Hematopoietic multipotent progenitor cell treated with erythropoietin and hydrocortisone succinate and interleukin-3 and kit ligand, for 8 days (in vitro differentiated cells): Measurements from ENCODE around the gene VAMP4.
"Not testable (repeated sequence)": the region's sequence is repeated elsewhere in the genome, so short reads cannot be mapped to it uniquely, and the experiment has no call there.

ENCODE experiments used
- DNase-seq: peaks from one replicate; pipeline ENCODE4 v3.0.0-alpha.2; 2015

Gene VAMP4

DNA sequence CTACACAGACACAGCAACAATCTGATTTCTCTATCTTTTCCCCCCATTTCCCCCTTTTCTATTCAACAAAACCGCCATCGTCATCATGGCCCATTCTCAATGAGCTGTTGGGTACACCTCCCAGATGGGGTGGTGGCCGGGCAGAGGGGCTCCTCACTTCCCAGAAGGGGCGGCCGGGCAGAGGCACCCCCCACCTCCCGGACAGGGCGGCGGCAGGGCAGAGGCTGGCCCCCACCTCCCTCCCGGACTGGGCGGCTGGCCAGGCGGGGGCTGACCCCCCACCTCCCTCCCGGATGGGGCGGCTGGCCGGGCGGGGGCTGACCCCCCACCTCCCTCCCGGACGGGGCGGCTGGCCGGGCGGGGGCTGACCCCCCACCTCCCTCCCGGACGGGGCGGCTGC is 48.3 kb downstream of the VAMP4 start:
- DNase-seq = not testable (repeated sequence)

DNA sequence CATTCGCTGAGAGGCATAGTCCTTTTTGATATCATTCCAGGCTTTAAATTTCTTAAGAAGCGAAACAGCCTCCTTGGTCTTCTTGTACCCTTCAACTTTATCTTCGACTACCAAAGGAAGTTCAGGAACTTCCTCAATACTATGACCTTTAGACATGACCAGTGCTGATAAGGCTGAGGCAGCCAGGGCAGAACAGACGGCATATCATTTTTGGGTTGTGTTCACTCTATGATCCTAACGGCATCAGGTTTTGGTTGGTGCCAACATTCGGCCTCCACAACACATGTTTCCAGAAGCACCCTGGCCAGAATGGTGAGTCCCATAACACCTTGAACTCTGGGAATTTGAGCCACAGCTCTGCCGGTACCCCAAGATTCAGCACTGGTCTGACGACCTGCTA is 58.0 kb downstream of the VAMP4 start:
- peak; percentile 95 for DNase-seq

DNA sequence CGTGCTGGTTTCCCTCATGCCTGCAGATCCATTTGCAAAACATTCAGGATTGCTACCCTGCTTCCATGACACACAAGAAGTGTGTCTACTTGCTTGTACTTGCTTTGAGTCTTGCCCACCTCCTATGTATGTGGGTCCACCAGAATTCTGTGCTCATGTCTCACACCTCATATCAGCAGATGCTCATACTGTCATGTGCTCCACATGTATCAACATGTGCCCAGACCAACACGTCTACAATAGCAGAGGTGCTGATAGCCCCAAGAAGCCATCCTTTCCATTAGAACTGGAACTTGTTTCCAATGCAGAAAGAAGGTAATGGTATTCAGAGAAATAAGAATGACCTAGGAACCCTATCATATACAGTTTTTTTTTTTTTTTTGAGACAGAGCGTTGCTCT is 61.5 kb downstream of the VAMP4 start:
- no peak for DNase-seq

DNA sequence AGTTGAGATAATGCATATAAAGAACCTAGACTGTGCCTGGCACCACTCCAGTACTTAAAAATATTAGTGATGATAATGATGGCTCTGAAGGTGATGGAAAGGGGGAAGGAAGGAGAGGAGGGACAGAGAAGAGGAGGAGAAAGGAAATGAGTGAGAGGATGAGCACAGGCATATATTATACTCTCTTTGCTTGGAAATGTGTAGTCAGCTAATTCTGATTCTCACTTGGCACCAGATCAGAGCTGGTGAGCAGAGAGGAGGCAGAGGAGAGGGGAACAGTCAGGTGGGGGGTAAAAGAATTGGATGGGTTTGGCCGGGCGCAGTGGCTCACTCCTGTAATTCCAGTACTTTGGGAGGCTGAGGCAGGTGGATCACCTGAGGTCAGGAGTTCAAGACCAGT is 65.0 kb downstream of the VAMP4 start:
- DNase-seq = no peak

DNA sequence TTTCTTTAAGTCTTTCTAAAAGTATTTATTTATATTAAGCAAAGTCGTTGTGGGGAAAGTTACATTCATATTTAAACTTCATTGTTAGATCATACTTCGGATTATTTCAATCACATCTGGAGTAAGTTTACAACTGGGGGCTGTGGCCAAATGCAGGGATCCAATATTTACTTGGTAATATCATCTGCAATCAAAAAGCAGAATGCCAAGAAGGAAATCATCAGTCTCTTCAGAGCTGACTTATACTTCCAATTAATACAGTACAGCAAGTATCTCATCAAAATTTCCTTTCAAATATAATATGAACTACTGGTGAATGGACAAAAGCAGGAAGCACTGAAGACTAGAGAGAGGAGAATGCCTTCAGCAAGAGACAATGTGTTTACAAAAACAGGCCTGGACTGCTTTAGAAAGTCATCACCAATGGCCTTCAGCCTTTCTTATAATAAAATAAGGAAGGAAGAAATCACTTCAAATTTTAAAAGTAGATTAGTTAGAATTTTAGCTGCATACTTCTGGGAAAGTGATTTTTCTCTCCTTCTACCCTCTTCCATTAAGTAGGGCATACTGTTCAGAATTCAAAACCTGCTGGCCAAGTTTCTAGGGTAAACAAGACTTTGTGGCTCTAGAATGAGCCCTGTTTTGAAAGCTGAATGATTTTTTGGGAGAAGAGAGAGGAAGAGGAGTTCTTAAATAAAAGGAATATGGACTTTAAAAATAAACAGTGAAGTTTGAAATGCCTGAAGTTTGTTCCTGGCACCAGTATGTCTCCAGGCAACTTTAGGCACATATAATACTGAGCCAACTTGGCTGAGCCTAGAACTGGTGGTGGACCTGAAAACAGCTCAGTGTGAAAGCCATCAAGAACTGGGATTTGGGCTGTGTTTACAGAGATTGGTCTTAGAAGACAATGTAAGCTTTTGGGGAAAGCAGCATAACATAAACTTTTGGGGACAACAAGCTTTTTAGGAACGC is 67.1 kb downstream of the VAMP4 start:
- DNase-seq = no peak

DNA sequence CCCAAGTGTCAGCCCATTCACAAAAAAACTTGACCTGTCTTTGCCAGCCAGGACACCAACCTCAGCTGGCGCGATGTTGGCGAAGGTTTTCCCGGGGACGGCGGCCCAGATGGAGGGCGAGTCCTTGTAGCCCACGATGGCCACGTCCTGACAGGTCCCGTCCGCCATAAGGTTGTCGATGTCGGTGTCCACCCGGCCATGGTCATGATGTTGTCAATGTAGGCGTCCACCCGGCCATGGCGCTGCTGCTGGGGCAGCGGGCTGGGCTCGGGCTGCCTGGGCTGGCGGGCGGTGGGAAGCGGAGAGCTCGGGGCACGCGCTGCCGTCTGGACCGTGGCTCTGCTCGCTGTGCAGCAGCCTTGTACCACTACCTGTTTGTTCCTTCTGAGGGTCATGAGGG is 71.1 kb downstream of the VAMP4 start:
- DNase-seq = no peak

DNA sequence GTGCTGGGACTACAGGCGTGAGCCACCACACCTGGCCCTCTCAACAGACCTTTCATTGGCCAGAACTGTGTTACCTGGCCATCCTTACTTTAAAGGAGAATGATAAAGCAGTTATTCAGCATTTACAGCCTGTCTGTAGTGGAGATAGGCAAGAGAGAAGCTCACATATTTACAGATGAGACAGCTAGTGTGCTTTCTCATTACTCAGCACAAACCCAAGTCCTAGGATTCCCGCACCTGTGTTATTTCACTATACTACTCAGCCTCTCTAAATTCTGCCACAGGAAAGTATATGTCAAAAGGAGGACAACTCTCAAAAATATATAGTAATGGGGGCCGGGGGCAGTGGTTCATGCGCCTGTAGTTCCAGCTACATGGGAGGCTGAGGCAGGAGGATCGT is 73.5 kb downstream of the VAMP4 start:
- no peak for DNase-seq

DNA sequence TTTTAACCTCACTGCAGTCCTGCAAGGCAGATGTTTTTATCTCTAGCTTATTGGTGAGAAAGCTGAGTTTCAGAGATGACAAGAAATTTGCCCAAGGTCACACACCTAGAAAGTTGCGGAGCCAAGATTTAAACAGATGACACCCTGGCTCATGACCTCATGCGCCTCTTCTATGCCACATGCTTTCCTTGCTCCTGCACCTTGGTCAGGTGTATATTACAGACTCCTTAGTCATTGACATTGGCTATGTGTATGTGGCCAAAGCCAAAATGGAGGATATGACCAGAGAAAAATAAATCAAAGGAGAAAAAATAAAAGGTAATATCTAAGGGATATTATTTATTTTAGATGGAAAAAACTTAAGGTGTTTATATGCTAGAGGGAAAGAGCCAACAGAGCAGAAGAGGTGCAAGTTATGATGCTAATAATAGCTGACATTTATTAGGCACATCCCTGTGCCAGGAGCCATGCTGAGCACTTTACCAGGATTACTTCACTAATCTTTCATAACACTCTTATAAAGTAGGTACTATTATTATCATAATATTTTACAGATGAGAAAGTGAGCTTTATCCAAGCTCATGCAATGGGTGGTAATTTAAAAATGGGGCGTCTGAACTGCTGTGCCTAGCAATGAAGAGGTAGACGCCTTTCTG is 75.6 kb downstream of the VAMP4 start:
- DNase-seq = no peak

DNA sequence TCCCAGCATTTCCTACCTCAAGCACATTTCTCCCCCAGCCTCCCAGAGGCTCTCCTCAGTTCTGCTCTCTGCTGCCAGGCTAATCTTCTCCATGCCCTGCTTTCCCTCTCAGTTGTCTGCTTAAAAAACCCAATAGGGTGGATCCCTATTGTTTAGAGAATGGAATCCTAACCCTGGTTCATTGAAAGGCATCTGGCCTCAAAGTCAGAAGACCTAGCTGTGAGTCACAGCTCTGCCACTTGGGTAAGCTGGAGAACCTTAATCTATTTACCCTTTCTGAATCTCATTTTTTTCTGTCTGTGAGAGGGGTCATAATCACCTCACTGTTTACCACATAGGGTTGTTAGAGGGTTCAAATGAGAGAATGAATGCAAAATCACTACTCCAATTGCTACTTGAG is 76.9 kb downstream of the VAMP4 start:
- DNase-seq = no peak

DNA sequence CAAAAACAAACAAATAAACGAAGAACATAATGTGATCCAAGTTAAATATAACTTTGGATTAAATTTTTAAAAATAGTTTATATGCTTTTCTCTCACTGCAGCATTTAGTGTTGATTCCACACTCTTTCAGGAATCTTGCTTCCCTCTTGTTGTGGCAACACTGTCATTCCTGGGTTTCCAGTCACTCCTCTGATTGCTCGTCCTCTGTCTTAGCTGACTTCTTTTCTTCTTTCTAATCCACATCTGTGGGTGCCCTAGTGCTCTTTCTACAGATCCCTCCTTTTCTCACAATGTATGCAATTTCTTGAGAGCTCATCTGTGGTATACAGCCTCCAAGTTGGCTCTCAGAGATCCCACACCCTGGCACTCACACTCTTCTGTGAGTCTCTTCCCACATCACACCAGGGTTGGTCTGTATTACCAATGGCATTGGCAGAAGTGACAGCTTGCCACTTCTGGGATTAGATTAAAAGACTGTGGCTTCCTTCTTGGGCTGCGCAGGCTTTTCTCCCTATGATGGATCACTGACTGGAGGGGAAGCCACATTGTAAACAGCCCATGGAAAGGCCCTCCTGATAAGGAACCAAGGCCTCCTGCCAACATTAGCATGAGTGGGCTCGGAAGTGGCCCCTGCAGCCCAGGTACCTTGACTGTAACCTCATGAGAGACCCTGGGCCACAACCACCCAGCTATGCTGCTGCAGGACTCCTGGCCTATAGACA is 77.8 kb downstream of the VAMP4 start:
- no peak for DNase-seq

DNA sequence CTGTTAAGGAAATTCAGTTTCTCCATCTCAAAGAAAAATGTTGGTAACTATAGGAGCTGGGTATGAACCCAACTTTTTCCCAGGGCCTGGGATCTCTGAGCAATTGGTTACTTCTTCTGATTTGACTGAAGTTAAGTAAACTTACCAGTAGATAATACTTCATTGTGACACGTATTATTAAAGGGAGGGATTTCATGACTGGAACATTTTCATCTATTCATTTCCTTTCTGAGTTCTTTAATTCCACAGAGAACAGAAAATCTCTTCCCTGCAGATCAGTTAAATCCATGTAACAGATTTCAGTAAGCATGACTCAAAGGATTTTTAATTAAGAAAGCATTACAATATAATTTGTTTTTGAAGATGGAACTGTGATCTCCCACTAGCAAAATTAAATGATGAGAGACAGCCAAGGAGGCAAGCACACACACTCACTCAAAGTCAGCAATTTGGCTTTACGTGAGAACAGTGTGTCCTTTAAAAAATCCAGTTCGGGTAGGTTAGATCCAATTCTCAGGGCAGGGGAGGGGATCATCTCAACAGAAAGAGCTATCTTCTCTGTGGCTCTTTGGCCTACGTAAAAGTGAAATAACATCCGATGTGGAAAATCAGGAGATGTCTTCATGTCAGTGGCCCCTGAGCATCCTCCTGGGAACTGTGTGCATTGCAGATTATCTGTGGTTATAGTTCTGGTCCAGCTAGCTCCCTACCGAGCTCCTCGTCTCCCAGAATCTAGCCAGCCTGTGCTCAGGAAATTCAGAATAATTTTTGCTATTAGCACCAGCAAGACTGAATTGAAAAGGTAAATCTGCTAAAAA is 78.6 kb downstream of the VAMP4 start:
- no peak for DNase-seq

DNA sequence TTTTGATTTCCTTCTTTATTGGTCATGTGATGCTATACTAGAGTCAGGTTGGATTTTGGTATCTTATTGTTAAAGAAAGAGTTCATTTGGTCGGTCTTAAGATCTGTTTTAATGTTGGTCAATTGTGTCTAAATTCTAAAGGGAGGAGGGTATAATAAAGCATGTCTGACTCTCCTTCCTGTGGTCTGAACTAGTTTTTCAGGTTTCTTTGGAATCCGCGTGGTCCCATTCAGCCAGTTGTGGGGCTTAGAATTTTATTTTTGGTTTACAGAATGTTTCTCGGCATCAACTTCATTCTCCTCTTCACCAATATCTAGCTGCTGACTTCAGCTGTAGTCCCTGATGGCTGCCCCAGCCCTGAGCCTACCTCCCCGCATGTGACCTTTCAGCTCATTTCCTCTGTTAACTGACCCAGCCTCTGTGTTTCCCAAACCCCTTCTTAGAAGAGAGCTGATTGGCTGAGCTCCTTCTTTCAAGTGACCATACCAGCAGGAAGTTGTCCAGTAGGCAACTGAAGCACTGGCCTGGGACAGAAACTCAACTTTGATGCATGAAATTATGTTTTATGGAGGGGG is 80.7 kb downstream of the VAMP4 start:
- no peak for DNase-seq

DNA sequence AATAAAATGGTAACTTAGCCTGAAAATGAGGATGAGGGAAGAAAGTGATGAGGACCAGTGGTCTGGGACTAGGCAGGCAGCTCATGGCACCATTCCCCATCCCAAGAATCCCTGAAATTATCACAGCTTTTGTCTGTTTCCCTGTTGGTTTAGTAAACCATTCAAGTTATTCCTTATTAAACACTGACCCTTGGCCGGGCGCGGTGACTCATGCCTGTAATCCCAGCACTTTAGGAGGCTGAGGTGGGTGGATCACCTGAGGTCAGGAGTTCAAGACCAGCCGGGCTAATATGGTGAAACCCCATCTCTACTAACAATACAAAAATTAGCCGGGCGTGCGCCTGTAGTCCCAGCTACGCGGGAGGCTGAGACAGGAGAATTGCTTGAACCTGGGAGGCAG is 85.7 kb downstream of the VAMP4 start:
- DNase-seq = not testable (repeated sequence)

DNA sequence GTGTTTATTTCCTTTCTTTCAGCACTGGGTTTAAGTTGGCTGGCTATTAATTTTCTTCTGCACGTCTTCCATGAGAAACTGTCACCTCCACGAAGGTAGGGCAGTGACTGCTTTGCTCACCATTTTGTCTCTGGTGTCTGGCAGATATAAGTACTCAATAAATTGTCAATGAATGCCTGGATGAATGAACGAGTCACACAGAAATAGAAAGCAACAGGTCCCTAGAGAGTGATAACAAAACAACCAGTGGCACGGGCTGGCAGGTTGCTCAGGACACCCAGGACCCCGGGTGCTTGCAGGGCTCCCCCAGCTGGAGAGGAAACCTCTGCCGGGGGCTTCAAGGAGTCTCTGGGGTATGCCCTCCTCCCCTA is 86.1 kb downstream of the VAMP4 start:
- no peak for DNase-seq

DNA sequence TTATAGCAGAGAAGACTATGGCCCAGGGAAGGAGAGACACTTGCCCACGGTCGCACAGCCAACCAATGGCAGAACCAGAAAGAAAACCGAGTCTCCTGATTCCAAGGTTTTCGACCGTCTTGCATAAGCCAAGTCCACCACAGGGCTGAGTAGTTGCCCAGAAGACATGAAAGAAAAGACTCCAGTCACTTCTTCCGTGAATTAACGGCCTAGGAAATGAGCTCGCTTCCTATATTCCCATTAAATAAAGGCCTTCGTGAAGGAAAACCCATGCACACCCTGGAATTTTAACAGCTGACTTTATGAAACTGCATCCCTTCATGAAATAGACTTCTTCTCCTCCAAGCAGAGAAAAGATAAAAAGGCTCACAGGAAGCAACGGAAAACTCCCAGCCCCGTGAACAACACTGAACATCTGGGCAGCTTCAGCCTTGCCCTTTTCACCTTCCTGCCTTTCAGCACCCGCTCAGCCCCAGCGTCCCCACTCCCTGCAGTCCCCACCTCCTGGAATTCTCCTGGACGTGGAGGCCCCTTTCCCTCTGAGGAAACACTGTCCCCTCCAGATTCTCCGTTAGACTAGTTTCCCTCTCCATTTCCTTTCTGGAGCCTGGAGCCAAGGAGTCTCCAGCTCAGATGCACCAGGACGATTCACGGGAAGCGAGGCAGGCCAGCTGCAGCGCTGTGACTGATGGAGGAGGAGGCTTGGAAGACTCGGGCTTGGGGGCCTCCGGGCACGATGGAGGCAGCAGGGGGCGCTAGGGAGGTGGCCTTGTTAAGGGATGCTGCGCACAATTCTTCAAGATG is 86.7 kb downstream of the VAMP4 start:
- DNase-seq = peak; percentile 81

DNA sequence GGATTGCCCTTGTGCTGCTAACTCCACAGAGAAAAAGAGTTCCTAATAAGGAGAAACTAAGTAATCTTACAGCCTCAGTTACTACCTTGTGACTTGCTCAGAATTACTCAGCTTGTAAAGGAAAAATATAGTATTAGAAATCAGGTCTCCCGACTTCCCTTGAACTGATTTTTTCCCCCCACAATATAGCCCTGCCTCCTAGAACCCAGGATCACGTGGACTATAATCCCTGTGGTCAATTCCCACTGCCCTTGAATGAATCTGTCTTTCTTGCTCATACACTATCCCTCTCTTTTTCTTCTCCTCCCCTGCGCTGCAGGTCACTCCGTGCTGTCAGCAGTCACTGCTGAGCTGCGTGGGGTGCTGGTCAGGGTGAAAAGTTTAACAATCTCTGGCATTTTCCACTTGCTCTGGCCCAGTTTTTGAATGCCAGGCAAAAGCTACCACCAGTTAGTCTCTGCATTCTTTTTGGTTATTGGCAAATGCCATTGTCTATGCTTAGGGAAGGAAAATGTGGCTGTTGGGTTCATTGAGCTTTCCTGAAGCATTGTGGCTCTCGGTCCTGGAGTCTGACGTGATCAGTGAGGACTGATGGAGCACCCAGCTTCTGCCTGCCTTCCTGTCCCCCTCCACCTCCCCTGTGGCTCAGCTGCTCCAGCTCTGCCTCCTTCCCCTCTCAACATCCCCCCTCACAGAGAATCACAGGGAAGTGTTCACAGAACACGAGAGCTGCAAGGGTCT is 87.5 kb downstream of the VAMP4 start:
- no peak for DNase-seq

DNA sequence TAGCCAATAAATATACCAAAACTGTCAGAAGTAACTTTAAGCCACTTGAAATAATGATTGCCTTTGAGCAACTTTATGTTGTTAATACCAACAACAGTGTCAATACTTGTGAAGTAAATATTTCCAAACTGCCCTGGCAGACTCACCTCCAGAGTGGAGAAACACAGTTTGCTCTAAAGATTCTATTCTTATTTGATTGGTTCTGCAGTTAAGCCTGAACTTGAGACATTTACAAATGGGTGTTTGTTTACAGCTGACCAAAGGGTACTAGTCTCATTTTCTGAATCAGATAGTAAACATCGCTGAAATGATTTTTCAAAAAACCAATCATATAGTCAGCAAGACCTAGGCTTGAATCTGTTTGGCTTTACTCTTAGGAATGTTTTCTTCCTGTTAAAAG is 88.1 kb downstream of the VAMP4 start:
- no peak for DNase-seq

DNA sequence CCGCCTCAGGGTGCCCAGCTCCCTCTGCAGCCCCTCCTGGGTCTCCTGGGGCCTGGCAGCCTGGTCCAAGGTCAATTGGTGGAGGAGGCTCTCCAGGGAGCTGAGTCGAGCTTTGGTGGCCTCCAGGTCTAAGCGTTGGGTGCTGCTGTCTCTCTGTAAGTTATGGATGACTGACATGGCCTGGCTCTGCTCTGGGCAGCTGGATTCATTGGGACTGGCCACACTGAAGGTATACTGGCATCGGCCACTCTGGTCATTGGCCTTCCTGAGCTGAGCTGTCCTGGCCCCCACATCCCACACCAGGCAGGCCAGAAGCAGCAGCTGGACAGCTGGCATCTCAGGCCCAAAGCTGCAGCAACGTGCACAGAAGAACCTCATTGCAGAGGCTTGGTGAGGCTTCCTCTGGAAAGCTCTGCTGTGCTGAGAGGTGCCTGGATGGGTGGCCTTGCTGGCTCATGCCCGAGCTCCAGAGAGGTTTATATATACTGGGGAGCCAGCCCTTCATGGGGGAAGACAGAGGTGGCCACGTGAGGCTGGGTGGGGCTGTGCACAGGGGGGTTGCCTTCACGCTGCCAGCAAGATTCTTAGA is 89.5 kb downstream of the VAMP4 start, which contains the start of gene MYOC:
Gene MYOC (minus strand): TSS at position 455 of the 589 bp plus-strand sequence. CDS start 77 bp downstream, at position 378.
- DNase-seq = no peak
